Trophoblast cell (in vitro differentiated cells and primary cell): ENCODE data around the gene PDE4D.

Source experiments
- DNase-seq, 2 donors: peaks; one replicate each; pipeline ENCODE4 v3.0.0-alpha.2; 2016
- H2AFZ ChIP-seq: 2 replicates; pipeline ENCODE4 v1.6.1; 2013; ENCODE audit warnings: low read length, moderate library complexity, mild to moderate bottlenecking; ENCODE audit not compliant: insufficient read depth, poor library complexity
- H2AK5ac ChIP-seq: 2 replicates; pipeline ENCODE4 v1.6.1; 2013; ENCODE audit warnings: mild to moderate bottlenecking, low read length
- H2BK120ac ChIP-seq: 2 replicates; pipeline ENCODE4 v1.6.1; 2013; ENCODE audit warnings: low read length, mild to moderate bottlenecking, moderate library complexity; ENCODE audit not compliant: insufficient read depth, poor library complexity
- H2BK12ac ChIP-seq: 2 replicates; pipeline ENCODE4 v1.6.1; 2013; ENCODE audit warnings: mild to moderate bottlenecking, low read length, moderate library complexity
- H2BK5ac ChIP-seq: 2 replicates; pipeline ENCODE4 v1.6.1; 2013; ENCODE audit warnings: low read length, low read depth, moderate library complexity, mild to moderate bottlenecking; ENCODE audit not compliant: poor library complexity
- H3K14ac ChIP-seq: 2 replicates; pipeline ENCODE4 v1.6.1; 2013; ENCODE audit warnings: mild to moderate bottlenecking, low read length
- H3K18ac ChIP-seq: 2 replicates; pipeline ENCODE4 v1.6.1; 2013; ENCODE audit warnings: mild to moderate bottlenecking, low read length
- H3K23ac ChIP-seq: 2 replicates; pipeline ENCODE4 v1.6.1; 2013; ENCODE audit warnings: low read length
- H3K27ac ChIP-seq: 2 replicates; pipeline ENCODE4 v1.5.1; 2013; ENCODE audit warnings: low read depth, mild to moderate bottlenecking, inconsistent platforms, low read length, moderate library complexity
- H3K27me3 ChIP-seq: 2 replicates; pipeline ENCODE4 v1.6.1; 2013; ENCODE audit warnings: inconsistent platforms, mild to moderate bottlenecking, low read length, moderate library complexity; ENCODE audit not compliant: insufficient read depth
- H3K36me3 ChIP-seq, 2 experiments: 1 replicate in 1 of 2; 2 replicates in 1 of 2; pipeline ENCODE4 v1.6.1; 2013; ENCODE audit warnings: low read length in 2 of 2, mild to moderate bottlenecking in 2 of 2, moderate library complexity in 1 of 2; ENCODE audit not compliant: insufficient read depth in 2 of 2, control insufficient read depth in 1 of 2
- H3K4ac ChIP-seq: 2 replicates; pipeline ENCODE4 v1.6.1; 2013; ENCODE audit warnings: low read depth, mild to moderate bottlenecking, low read length, moderate library complexity
- H3K4me1 ChIP-seq, 2 experiments: 1 replicate in 1 of 2; 2 replicates in 1 of 2; pipeline ENCODE4 v1.6.1; 2013; ENCODE audit warnings: low read length in 2 of 2, mild to moderate bottlenecking in 2 of 2, moderate library complexity in 1 of 2; ENCODE audit not compliant: insufficient read depth in 2 of 2, control insufficient read depth in 1 of 2
- H3K4me2 ChIP-seq: 2 replicates; pipeline ENCODE4 v1.6.1; 2013; ENCODE audit warnings: inconsistent platforms, mild to moderate bottlenecking, low read length, moderate library complexity
- H3K4me3 ChIP-seq: 2 replicates; pipeline ENCODE4 v1.5.1; 2013; ENCODE audit warnings: mild to moderate bottlenecking, low read depth, low read length, inconsistent platforms
- H3K79me1 ChIP-seq: one replicate; pipeline ENCODE4 v1.6.1; 2013; ENCODE audit warnings: low read length
- H3K79me2 ChIP-seq: 2 replicates; pipeline ENCODE4 v1.6.1; 2013; ENCODE audit warnings: low read length, mild to moderate bottlenecking; ENCODE audit not compliant: control insufficient read depth, insufficient read depth, poor library complexity
- H3K9ac ChIP-seq: 2 replicates; pipeline ENCODE4 v1.6.1; 2013; ENCODE audit warnings: mild to moderate bottlenecking, low read length
- H3K9me3 ChIP-seq: 2 replicates; pipeline ENCODE4 v1.6.1; 2013; ENCODE audit warnings: low read depth, mild to moderate bottlenecking, control low read depth, inconsistent platforms, low read length; ENCODE audit not compliant: insufficient read depth
- H4K12ac ChIP-seq: 2 replicates; pipeline ENCODE4 v1.6.1; 2013; ENCODE audit warnings: low read depth, mild to moderate bottlenecking, low read length, moderate library complexity
- H4K8ac ChIP-seq: 2 replicates; pipeline ENCODE4 v1.6.1; 2013; ENCODE audit warnings: low read depth, mild to moderate bottlenecking, low read length, moderate library complexity
- H4K91ac ChIP-seq: one replicate; pipeline ENCODE4 v1.6.1; 2013; ENCODE audit warnings: low read depth, mild to moderate bottlenecking, low read length, moderate library complexity
- WGBS: extraction: QIAGEN DNeasy Blood & Tissue Kit; methylation state at CpG from one replicate; pipeline ENCODE4 v1.1.7; 2013; ENCODE audit warnings: missing lambda C conversion rate; ENCODE audit not compliant: insufficient read length, insufficient coverage; ENCODE audit errors: extremely low coverage; 5-methylcytosine and 5-hydroxymethylcytosine counted together

PDE4D gene

GRCh38 chr5:59462956-59463355 is 430.6 kb downstream of the PDE4D start:
- no peak overlapping the region for H4K8ac ChIP-seq
- H3K4ac ChIP-seq: no peak overlapping the region
- H4K12ac ChIP-seq: no peak overlapping the region
- no CpG with 5 or more reads among the region's 1 CpG for WGBS
- no peak overlapping the region for H2BK12ac ChIP-seq
- H3K9me3 ChIP-seq: no peaks in the 10 kb centered on the region
- H3K18ac ChIP-seq: no peak overlapping the region
- no peaks in the 10 kb centered on the region for H3K79me2 ChIP-seq
- no peak overlapping the region for H3K9ac ChIP-seq
- H3K14ac ChIP-seq: no peak overlapping the region
- H3K27ac ChIP-seq: no peak overlapping the region
- H3K79me1 ChIP-seq: peaks cover 3% of the 10 kb centered on the region
- H2BK5ac ChIP-seq: no peak overlapping the region
- no peak overlapping the region for H2AK5ac ChIP-seq
- H3K27me3 ChIP-seq: no peaks in the 10 kb centered on the region
- H3K4me2 ChIP-seq: no peak overlapping the region
- H4K91ac ChIP-seq: no peak overlapping the region
- no peak overlapping the region for H2BK120ac ChIP-seq
- H3K4me1 ChIP-seq: peaks cover 0 to 2% of the 10 kb centered on the region in 2 experiments
- no peak overlapping the region for H2AFZ ChIP-seq
- no peak overlapping the region for H3K4me3 ChIP-seq
- no peaks in the 10 kb centered on the region for H3K36me3 ChIP-seq
- no peak overlapping the region for H3K23ac ChIP-seq
- DNase-seq: no peak

- H2BK5ac ChIP-seq: no peak overlapping the region
- no peak overlapping the region for H3K4me2 ChIP-seq
- no CpG with 5 or more reads among the region's 4 CpGs for WGBS
- no peak overlapping the region for H2BK12ac ChIP-seq
- H3K4me1 ChIP-seq: no peaks in the 10 kb centered on the region
- no peak overlapping the region for H3K23ac ChIP-seq
- no peak overlapping the region for H3K4ac ChIP-seq
- H3K9ac ChIP-seq: no peak overlapping the region
- no peak overlapping the region for H3K14ac ChIP-seq
- no peak for DNase-seq
- H2AFZ ChIP-seq: no peak overlapping the region
- H3K18ac ChIP-seq: no peak overlapping the region
- H3K36me3 ChIP-seq: no peaks in the 10 kb centered on the region
- H3K4me3 ChIP-seq: no peak overlapping the region
- H3K79me1 ChIP-seq: no peaks in the 10 kb centered on the region
- H2AK5ac ChIP-seq: no peak overlapping the region
- no peak overlapping the region for H2BK120ac ChIP-seq
- no peak overlapping the region for H4K12ac ChIP-seq
- H3K9me3 ChIP-seq: peaks cover under 1% of the 10 kb centered on the region
- no peaks in the 10 kb centered on the region for H3K79me2 ChIP-seq
- H4K91ac ChIP-seq: no peak overlapping the region
- H3K27me3 ChIP-seq: no peaks in the 10 kb centered on the region
- H4K8ac ChIP-seq: no peak overlapping the region
- no peak overlapping the region for H3K27ac ChIP-seq
Observed at GRCh38 chr5:59460368-59461153, 433.0 kb downstream of the PDE4D start.

GRCh38 chr5:59458966-59459729 is 434.4 kb downstream of the PDE4D start:
- Histone ChIP-seq H3K18ac (no peak overlapping the region), H3K23ac (no peak overlapping the region), H3K9ac (no peak overlapping the region), H3K27me3 (no peaks in the 10 kb centered on the region), H4K91ac (no peak overlapping the region), H4K12ac (no peak overlapping the region), H2AK5ac (no peak overlapping the region), H3K14ac (no peak overlapping the region), H2AFZ (no peak overlapping the region), H4K8ac (no peak overlapping the region), H3K4me2 (no peak overlapping the region), H2BK120ac (no peak overlapping the region), H2BK12ac (no peak overlapping the region), H3K9me3 (peaks cover 4% of the 10 kb centered on the region), H3K27ac (no peak overlapping the region), H3K36me3 (no peaks in the 10 kb centered on the region), H3K4me3 (no peak overlapping the region), H3K79me1 (no peaks in the 10 kb centered on the region), H3K4me1 (no peaks in the 10 kb centered on the region), H3K4ac (no peak overlapping the region), H2BK5ac (no peak overlapping the region), H3K79me2 (no peaks in the 10 kb centered on the region)
- DNase-seq: no peak
- WGBS: no CpG with 5 or more reads among the region's 3 CpGs

- H2BK12ac ChIP-seq: no peak overlapping the region
- H3K9me3 ChIP-seq: peaks cover 4% of the 10 kb centered on the region
- no CpG with 5 or more reads among the region's 4 CpGs for WGBS
Observed at GRCh38 chr5:59458321-59458720, 435.2 kb downstream of the PDE4D start.

More at GRCh38 chr5:59458321-59458720, 435.2 kb downstream of the PDE4D start:
- Histone ChIP-seq H3K79me1 (no peaks in the 10 kb centered on the region), H3K4ac (no peak overlapping the region), H3K4me1 (no peaks in the 10 kb centered on the region), H2AFZ (no peak overlapping the region), H3K36me3 (no peaks in the 10 kb centered on the region), H2BK5ac (no peak overlapping the region), H3K27me3 (no peaks in the 10 kb centered on the region), H4K12ac (no peak overlapping the region), H2BK120ac (no peak overlapping the region), H4K91ac (no peak overlapping the region), H3K23ac (no peak overlapping the region), H3K4me3 (no peak overlapping the region), H4K8ac (no peak overlapping the region), H3K9ac (no peak overlapping the region), H3K79me2 (no peaks in the 10 kb centered on the region), H3K4me2 (no peak overlapping the region), H3K18ac (no peak overlapping the region), H2AK5ac (no peak overlapping the region), H3K27ac (no peak overlapping the region), H3K14ac (no peak overlapping the region)
- no peak for DNase-seq
